GM21447 (cell line): ENCODE results near the gene PREX1.

Experiments used
- ATAC-seq: cut with Tn5 transposase; IDR thresholded peaks from one replicate; pipeline ENCODE4 v1.9.1; 2021; ENCODE audit not compliant: unreplicated experiment

The PREX1 gene

DNA sequence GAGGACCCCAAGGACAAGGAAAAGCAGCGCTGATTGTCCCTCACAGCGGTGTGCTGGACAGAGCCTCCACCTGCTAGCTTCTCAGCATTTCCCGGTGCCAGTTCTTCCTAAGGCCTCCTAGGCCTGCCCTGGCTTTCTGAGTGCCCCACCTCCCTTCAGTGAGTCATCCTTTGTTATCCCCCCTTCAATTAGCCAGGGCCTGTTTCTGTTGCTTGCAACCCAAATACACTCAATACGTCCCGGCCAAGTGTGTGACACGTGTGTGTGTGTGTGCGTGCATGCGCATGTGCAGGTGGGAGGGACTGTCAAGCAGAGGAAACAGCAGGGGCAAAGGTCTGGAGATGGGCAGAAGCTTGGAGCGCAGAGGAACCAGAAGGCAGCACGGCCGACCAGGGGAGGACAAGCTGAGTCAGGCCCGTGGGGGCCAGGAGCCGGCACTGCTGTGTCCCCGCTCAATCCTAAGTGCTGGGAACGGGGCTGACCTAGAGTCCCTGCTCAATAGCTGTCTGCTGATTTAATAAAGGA is 159.8 kb downstream of the PREX1 start:
- no peak for ATAC-seq

DNA sequence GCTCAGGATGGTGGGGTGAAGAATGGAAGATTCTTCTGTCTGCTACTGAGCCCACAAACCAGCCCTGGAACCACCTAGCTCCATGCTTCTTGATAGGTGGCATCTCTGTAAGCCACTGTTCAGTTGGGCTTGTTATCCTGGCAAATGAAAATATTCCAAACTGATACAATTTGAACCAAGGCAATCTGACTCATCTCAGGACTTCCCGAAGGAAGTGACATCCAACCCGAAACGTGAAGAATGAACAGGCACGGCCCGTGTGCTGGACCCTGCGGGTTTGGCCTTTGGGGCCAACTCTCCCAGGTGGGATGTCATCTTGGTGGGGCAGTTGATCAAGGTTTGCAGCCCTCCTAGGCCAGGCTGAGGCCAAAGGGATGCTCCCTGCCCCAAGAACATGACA is 160.3 kb downstream of the PREX1 start:
- ATAC-seq, result no peak

DNA sequence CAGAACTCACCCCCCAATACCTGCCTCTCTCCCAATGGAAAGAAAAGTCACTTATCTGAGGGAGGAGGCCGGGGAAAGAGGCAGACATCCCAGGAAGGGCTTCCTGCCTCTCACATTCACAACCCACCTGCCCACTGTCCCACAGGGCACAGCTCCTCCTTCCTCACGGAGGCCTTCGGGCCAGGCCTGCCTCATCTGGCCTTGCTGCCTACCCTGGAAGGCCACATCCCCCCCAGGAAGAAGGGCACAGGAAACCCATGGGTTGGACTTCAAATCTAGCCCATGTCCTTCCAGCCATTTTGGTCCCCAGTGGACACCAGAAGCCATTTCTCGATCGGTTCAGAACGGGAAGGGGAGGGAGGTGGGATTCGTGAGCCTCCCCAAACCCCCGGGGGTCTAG is 162.0 kb downstream of the PREX1 start:
- ATAC-seq, result no peak

DNA sequence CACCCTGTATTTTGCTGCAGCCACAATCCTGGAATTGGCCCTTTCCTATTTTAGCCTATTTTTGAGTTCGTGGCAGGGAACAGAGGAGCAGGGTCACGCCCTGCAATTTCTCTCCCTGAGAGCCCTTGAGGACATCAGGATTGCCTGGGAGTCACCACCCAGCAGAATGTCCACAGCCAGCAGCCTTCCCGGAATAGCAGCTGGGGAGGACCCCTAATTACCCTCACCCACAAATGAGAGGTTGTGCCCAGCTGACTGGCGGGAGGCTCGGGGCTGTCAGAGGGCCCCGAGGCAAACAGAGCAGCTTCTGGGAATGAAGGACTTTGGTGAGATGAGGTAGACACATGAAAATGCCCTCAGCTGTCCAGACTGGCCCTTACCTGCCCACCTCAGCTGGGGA is 165.1 kb downstream of the PREX1 start:
- ATAC-seq, result no peak

DNA sequence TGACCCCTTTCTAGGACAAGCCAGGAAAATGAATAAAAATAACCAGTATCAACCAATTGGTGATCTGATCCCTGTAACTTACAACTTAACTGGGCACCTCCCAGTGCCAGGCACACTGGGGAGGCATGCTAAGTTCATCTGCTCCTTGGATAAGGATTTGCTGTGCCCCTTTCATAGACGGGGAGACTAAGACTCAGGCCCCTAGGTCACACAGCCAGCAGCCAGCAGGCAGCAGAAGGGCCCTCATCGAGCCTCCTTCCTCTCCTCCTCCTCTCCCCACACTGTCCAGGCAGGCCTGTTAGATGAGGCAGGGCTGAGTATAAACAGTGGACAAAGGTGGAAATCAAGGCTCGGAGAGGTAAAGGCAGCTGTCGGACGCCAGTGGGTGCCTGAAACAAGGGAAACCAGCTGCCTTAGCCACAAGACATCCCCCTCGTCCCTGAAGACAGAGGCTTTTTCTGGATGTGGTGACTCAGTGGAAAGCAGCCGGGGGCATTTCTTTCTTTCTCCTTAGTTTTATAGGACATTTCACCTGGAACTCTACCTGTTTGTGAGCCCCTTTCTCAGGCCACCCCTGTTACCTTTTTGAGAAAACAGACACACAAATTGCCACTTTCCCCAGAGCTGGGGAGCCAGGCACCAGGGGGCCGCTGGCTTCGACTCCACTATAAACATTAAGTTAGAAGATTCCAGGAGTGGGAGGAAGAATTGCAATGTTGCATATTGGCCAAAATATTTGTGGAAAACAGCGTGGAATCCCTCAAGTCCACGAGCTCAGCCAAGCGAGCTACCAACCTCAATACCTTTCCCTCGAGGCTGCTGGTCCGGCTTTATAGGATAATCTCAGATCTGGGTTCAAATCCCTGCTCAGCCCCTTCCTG is 166.0 kb downstream of the PREX1 start:
- no peak for ATAC-seq

DNA sequence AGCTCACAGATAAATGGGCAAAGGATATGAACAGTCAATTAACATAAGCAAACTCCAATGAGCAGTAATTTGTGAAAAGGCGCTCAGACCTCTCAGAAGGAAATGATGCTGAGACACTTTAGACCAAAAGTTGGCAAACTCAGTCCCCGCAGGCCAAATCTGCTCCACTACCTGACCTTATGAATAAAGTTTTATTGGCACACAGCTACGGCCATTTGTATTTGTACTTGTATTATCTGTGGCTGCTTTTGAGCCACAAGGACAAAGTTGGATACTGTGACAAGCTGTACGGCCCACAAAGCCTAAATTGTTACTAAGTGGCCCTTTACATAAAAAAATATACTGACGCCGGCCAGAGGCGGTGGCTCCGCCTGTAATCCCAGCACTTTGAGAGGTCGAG is 167.0 kb downstream of the PREX1 start:
- ATAC-seq, result no peak

DNA sequence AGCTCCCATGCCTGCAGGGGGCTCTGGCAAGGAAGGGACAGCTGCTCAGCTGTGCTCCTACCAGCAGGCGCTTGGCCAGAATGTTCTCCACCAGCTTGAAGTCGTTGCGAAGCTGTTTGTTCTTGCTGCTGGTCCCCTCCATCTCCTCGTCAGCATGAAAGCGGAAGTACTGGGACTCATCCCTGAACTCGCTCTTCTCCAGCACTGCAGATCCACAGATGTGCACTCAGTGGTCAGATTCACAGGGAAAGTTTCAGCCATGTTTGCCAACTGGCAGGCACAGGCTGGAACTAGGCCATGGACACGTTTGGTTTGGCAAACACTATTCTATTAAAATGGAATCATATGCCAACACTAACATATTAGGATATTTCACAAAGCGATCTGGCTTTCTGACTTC is 167.9 kb downstream of the PREX1 start:
- no peak for ATAC-seq

DNA sequence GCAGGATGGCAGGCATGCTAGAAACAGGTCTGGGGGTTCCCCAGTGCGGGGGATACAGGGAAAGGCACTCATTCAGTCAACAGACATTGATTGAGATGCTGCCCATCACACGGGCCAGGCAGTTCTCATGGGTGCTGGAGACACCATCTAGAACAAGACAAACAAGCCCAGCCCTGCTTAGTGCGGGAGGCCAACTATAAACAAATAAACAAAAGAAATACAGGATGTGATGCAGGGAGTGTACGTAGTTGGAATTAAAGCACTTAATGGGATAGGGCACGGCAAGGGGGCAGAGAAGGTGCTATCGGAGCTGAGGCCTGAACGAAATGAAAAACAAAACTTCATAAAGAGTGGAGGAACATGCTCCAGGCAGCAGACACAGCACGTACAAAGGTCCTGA is 169.3 kb downstream of the PREX1 start:
- ATAC-seq, result no peak

DNA sequence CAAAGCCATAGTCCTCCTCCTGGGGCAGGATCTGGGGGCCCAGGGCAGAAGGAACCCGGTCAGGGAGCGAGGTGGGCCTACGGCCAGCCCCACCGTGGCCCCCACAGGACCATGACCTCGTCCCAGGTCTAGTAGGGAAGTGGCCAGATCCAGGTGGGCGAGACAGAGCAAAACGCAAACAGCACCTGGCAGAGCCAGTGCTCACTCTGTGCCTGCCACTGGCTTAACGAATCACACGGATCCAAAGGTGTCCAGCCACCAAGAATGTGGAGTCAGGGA is 169.7 kb downstream of the PREX1 start:
- no peak for ATAC-seq

DNA sequence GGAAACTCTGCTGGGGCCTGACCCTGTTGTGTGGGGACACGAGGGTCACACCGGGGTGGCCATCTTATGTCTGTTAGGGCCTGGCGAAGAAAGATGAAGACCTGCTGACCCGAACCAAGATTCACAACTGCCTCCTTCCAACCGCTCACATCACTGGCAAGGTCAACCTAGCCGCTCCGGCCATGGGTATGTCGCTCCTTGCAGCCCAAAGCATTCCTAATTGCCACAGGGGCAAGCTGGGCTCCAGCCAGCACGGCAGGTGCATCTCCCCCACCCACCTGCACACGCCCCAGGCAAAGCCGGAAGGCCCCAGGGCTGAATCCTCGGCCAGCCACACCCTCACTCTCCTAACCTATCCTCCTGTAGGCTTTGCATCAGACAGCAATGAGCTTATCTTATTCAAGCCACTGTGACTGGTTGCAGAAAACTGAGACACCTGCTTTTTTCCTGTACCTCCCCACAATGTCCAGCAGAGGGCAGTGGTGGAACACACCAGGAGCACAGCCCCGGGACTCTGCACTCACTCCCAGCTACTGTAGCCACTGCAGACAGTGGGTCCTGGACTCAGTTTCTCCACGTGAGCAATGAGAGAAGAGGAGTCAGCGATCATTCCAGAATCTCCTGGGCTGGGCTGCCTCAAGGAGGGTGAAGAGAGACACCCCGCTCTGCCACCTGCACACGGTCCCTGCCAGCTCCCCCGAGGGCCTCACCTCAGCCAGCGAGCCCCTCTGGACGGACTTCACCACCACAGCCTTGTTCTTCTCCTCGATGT is 170.2 kb downstream of the PREX1 start:
- ATAC-seq, result no peak

DNA sequence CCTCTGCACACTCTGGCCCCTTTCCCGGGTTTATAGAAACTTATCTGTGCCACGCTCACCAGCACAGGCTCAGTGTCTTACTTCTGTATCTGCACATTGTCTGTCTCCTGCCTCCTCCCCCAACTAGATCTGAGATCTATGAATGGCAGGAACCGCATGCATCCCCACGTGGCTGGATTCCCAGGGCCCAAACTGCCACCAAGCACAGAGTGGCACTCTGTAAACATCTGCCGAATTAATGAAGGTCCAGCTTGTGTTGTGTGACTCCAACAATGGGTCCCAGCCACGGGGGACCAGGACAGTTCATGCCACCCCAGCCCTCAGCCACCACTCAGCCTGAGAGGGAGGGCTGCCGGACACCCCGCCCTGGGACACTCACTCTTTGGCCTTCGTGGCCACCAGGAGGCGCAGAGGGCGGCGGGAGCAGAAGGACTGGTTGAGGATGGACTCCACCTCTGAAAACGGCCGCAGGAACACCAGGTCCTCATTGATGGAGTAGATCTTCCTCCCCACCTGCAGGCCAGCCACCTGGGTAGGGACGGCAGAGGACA is 171.1 kb downstream of the PREX1 start:
- no peak for ATAC-seq

DNA sequence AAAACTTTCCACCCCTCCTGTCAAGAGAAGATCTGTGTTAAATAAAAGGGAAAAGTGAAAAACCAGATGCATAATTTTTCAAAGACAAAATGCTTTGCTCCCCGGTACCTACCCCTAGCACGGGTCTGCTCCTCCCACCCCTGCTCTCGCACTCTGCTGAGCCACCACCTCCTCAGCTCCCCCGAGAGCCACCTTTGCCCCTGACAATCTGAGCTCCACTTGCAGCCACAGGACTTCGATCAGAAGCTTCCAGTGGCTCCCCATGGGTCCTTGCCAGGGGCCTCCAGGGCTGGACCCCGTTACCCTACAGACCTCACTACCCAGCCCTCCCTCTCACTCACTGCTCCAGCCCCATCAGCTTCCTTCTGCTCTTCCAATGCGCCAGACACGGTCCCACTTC is 171.7 kb downstream of the PREX1 start:
- no peak for ATAC-seq

DNA sequence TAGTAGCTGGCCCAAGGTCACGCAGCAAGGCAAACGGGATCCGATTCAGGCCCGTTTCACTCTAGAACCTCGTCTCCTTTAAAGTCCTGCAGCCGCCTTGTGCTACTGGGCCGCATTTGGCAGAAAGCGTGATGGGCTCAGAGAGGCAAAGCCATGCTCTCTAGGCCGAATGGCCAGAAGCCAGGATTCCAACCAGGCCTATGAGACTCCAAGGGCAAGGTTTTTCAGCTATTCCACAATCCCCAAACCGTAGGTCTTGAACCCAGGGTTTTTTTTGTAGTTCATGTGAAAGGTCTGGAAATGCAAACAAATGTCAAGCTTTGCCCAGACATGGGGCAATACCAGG is 174.1 kb downstream of the PREX1 start:
- no peak for ATAC-seq

DNA sequence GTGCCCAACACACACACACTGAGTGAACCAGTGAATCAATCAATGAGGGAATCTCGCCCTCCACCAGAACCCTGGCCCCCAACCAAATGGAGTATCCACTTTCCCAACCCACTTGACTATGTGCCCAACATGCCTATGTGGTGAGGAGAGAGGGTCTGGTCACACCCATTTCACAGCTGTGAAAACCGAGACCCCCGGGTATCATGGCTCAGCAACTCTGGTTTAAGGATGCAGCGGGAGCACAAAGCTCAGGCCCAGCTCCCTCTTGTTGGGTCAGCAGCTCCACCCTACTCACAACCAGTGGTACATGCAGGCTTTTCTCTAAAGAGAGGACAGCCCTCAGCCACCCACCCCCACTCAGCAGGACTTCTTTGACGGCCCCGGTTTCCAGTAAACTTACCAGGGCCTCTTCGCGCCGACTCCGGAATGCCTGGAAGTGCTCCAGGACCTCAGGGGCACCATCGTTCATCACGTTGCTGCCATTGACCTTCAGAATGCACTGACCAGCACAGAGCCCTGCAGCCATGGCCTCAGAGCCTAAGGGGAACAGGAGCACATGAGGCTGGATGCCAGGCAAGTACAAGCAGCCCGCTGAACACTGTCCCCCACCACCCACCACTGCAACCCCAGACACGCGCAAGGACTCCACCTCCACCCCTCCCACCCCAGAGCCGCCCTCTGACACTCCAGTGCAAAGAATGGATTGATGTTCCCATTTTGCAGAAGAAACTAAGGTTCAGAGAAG is 174.7 kb downstream of the PREX1 start:
- no peak for ATAC-seq

DNA sequence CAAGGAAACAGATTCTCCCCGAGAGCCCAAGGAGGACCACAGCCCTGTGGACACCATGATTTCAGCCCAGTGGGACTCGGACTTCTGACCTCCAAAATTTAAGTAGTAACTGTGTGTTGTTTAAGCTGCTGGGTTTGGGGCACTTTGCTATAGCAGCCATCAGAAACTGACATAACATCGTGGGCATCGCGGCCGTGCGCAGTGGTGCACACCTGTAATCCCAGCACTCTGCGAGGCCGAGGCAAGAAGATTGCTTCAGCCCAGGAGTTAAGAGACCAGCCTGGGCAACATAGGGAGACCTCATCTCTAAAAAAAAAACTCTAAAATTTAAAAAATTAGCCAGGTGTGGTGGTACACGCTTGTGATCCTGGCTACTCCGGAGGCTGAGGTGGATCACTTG is 175.8 kb downstream of the PREX1 start:
- no peak for ATAC-seq

DNA sequence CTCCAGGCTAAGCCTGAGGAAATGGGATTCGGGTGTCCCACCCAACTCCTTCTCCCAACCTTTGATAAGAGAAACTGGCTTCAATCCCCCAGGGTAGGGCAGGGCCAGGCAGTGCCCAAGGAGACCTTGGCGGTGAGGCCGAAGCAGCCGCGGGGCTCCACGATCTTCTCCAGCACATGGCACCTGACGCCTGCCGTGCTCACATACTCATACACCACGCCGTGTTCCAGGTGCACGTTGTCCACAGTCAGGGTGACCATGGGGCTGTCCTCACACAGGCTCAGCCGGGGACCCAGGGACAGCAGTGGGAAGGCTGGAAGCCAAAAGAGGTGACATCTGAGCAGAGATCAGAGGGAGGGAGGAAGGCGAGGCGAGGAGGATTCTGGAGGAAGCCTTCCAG is 176.5 kb downstream of the PREX1 start:
- ATAC-seq, result no peak

DNA sequence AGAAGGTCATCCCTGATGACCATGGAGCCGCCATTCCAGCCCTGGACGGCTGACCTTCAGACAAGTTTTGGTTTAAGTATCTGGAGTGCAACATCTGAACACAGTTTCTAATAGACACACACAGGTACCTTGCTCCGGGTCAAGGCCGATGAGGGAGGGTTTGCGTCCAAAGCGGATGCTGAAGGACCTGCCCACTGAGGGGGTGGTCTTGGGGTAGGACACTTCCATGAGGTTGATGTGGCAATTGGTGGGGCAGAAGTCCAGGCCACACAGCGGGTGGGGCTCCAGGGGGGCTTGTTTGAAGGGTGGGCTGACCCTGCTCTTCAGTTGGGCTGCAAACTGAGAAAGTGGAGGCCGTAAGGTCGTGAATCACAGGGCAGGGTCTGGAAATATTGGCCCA is 177.9 kb downstream of the PREX1 start:
- no peak for ATAC-seq

DNA sequence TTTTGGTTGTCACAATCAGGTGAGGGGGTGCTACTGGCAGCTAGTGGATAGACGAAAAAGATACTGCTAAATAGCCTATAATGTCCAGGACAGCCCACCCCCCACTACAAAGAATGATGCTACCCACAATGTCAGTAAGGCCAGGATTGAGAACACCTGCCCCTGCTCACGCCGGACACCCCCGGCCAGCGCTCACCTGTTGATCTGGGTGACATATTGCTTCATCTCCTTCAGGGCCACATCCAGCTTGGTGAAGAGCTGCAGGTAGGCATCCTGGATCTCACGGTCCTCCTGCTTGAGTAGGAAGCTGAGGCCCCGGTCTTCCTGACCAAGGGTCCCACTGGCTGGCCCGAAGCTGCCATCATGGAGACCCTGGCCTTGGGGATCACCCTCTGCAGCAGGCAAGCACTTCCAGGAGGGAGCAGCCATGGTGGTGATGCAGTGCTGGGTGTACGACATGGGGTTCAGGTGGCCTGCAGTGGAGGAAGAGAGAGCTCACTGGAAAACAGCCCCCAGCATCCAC is 178.6 kb downstream of the PREX1 start:
- no peak for ATAC-seq

DNA sequence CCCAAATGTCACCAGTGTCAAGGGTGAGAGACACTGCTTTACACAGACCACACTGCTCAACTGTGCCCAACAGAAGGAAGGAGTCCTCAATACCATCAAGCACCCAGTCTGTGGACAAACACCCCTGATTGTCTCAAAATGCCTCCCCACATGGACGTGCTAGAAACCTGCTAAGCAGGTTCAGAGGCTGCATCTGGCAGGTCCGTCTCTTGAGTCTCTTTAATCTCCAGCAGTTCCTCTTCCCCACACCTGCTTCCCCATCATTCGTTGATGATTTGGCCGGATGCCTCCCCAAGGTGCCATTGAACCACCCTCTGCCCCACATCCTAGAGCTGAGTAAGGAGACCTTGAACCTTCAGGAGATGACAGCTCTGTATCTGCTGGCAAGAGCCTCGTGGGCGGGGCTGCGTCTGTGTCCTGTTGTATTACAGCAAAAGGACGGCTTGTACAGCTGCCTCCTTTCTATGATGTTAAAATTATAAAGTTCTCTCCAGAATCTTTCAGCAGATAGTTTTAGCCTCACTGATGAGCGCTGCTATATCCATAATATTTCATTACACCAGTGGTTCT is 179.2 kb downstream of the PREX1 start:
- no peak for ATAC-seq

DNA sequence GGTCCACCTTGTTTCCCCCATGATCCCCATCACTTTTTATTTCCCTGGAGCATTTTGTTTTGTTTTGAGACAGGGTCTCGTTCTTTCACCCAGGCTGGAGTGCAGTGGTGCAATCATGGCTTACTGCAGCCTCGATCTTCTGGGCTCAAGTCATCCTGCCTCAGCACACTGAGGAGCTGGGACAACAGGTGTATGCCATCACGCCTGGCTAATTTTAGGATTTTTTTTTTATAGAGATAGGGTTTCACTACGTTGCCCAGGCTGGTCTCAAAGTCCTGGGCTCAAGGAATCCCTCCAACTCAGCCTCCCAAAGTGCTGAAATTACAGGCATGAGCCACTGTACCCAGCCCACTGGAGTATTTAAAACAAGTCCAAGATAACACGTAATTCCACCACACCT is 179.9 kb downstream of the PREX1 start:
- ATAC-seq, result no peak

DNA sequence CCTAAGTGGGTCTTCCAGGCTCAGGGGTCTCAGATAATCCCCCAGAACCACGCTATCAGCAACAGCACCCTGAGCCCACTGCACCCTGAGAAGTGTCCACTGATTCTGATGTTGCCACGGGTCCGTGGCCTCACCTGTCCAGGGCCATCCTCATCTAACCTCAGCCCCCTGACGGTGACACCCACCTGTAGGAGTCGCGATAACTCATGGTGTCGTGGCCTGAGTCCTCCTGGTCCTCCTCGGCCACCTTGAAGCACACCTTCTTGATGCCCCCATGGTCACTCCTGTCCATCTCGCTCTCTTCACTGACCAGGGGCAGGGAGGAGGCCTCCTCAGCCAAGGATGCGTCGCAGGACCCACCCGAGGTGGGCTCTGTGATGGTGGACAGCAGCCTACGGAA is 182.1 kb downstream of the PREX1 start:
- ATAC-seq, result no peak
